KMS-11 (cell line): ENCODE data around the gene CAMK2D.

ENCODE experiments used
- H2AFZ ChIP-seq: fragments of 200-600 bp; sonication (generic); 2 replicates; pipeline ENCODE4 v1.6.1; 2016; ENCODE audit warnings: antibody characterized with exemption, mixed run types, low read depth
- H3K27ac ChIP-seq: fragments of 200-600 bp; sonication (generic); 2 replicates; pipeline ENCODE4 v1.6.1; 2016; ENCODE audit warnings: mild to moderate bottlenecking, mixed run types
- H3K27me3 ChIP-seq: fragments of 200-600 bp; sonication (generic); 2 replicates; pipeline ENCODE4 v1.6.1; 2017; ENCODE audit warnings: mild to moderate bottlenecking, low read depth, mixed run types, moderate library complexity; ENCODE audit not compliant: insufficient read depth
- H3K36me3 ChIP-seq: fragments of 200-600 bp; sonication (generic); 2 replicates; pipeline ENCODE4 v1.6.1; 2017; ENCODE audit warnings: mild to moderate bottlenecking, mixed run types; ENCODE audit not compliant: insufficient read depth
- H3K4me1 ChIP-seq: fragments of 200-600 bp; sonication (generic); 2 replicates; pipeline ENCODE4 v1.6.1; 2016; ENCODE audit warnings: mild to moderate bottlenecking, low read depth, mixed run types; ENCODE audit not compliant: poor library complexity, severe bottlenecking
- H3K4me2 ChIP-seq: fragments of 200-600 bp; sonication (generic); 2 replicates; pipeline ENCODE4 v1.7.0; 2016; ENCODE audit warnings: mild to moderate bottlenecking, mixed run types
- H3K4me3 ChIP-seq: fragments of 200-600 bp; sonication (generic); IDR thresholded peaks from 2 replicates; pipeline ENCODE4 v1.6.1; 2017; ENCODE audit warnings: low read depth, low read length, mixed read lengths; ENCODE audit not compliant: insufficient read depth
- H3K79me2 ChIP-seq: fragments of 200-600 bp; sonication (generic); 2 replicates; pipeline ENCODE4 v1.6.1; 2016; ENCODE audit warnings: low read depth, mixed run types; ENCODE audit not compliant: insufficient read depth
- H3K9ac ChIP-seq: fragments of 200-600 bp; sonication (generic); 2 replicates; pipeline ENCODE4 v1.6.1; 2016; ENCODE audit warnings: mild to moderate bottlenecking, mixed run types
- H4K20me1 ChIP-seq: fragments of 200-600 bp; sonication (generic); 2 replicates; pipeline ENCODE4 v1.6.1; 2016; ENCODE audit warnings: mild to moderate bottlenecking, mixed run types; ENCODE audit not compliant: insufficient read depth
- TF ChIP-seq, protein P1 (sequence below): fragments of 200-600 bp; sonication (generic); conservative IDR thresholded peaks from 2 replicates; pipeline ENCODE4 v1.6.1; 2017; ENCODE audit warnings: low read depth, mild to moderate bottlenecking, antibody characterized with exemption, low read length, moderate library complexity, mixed read lengths

CAMK2D gene

DNA sequence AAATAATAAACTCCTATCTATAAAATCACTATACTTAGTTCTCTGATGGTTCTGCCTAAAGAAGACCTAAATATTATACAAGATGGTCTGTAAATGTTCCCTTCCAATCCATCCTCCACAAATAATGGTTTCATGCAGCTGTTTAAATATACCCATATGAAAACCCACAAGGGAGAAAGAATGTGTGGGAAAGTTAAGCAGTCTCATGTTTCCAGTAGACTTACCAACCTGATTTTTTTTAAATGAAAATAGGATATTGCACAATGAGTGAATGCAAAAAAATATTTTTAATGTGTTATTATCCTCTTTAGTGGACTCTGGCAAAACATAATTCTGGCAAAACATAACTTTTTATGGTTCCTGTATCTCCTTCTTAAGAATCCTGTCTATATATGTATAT, 23.3 kb downstream of the CAMK2D start:
- Histone ChIP-seq H2AFZ (no peak overlapping the region), H3K79me2 (no peaks in the 10 kb centered on the region), H3K4me3 (no peak overlapping the region), H3K27me3 (no peaks in the 10 kb centered on the region), H3K4me1 (peaks cover 28% of the 10 kb centered on the region), H3K36me3 (no peaks in the 10 kb centered on the region), H3K4me2 (0 out of 2 replicates have a peak overlapping the region, but pooled peaks have one; percentile 8), H4K20me1 (no peaks in the 10 kb centered on the region; the same call in 1 of the 2 replicates), H3K27ac (no peak overlapping the region), H3K9ac (no peak overlapping the region)
- TF ChIP-seq, protein P1, sequence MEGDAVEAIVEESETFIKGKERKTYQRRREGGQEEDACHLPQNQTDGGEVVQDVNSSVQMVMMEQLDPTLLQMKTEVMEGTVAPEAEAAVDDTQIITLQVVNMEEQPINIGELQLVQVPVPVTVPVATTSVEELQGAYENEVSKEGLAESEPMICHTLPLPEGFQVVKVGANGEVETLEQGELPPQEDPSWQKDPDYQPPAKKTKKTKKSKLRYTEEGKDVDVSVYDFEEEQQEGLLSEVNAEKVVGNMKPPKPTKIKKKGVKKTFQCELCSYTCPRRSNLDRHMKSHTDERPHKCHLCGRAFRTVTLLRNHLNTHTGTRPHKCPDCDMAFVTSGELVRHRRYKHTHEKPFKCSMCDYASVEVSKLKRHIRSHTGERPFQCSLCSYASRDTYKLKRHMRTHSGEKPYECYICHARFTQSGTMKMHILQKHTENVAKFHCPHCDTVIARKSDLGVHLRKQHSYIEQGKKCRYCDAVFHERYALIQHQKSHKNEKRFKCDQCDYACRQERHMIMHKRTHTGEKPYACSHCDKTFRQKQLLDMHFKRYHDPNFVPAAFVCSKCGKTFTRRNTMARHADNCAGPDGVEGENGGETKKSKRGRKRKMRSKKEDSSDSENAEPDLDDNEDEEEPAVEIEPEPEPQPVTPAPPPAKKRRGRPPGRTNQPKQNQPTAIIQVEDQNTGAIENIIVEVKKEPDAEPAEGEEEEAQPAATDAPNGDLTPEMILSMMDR = no peak

DNA sequence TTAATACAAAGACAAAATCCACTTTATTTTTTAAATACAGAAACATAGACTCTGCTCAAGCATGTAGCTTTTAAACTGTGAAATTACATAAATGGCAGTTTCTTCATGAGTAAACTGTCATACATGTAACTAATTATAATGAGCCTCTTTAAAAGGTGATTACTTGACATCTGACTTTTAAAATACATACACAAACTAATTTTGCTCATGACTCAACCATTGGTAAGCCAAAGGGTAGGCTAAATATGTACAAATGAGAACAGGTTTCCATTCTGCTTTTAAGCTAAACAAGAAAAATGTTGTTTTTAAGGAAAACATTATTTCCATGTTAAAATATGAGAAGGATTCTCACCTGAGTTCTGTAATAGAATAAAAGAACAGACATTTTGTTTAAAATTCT, 27.9 kb downstream of the CAMK2D start:
- Histone ChIP-seq H2AFZ (no peak overlapping the region), H3K4me3 (no peak overlapping the region), H4K20me1 (no peaks in the 10 kb centered on the region; the same call in 1 of the 2 replicates), H3K36me3 (no peaks in the 10 kb centered on the region), H3K4me2 (no peak overlapping the region), H3K9ac (no peak overlapping the region), H3K79me2 (no peaks in the 10 kb centered on the region), H3K4me1 (peaks cover 25% of the 10 kb centered on the region), H3K27me3 (no peaks in the 10 kb centered on the region), H3K27ac (no peak overlapping the region)
- TF ChIP-seq, protein P1 = no peak

DNA sequence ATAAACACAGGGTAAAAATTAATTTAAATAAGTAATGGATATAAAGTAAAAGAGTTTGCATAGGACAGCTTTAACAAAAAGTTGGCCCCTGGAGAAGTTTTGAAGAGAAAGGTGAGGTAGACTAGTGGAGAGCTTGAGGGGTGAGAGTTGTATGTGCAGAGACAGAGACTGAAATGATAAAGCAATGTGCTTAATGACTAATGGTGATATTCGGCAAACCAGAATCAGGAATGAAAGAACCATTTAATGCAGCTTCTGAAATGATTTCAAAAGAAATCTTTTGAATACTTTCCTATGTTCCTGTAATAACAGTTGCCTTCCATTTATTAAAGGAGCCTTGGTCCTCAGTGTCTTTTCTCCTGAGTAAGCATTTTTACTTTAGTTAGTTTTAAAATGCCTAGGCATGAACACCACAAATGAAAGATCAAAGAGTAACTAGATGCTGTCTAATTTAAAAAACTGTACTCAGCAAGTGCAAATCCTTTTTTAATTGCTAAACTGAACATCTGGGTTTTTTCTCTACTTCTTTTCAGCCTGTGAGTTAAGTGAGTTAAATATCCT, 28.5 kb downstream of the CAMK2D start:
- TF ChIP-seq, protein P1 = no peak
- Histone ChIP-seq H3K27ac (no peak overlapping the region), H2AFZ (no peak overlapping the region), H3K4me2 (peak overlapping the region; percentile 28; the same call in 1 of the 2 replicates), H3K4me1 (peaks cover 19% of the 10 kb centered on the region), H3K27me3 (no peaks in the 10 kb centered on the region), H3K4me3 (no peak overlapping the region), H3K36me3 (no peaks in the 10 kb centered on the region), H3K9ac (no peak overlapping the region), H3K79me2 (no peaks in the 10 kb centered on the region), H4K20me1 (no peaks in the 10 kb centered on the region)

DNA sequence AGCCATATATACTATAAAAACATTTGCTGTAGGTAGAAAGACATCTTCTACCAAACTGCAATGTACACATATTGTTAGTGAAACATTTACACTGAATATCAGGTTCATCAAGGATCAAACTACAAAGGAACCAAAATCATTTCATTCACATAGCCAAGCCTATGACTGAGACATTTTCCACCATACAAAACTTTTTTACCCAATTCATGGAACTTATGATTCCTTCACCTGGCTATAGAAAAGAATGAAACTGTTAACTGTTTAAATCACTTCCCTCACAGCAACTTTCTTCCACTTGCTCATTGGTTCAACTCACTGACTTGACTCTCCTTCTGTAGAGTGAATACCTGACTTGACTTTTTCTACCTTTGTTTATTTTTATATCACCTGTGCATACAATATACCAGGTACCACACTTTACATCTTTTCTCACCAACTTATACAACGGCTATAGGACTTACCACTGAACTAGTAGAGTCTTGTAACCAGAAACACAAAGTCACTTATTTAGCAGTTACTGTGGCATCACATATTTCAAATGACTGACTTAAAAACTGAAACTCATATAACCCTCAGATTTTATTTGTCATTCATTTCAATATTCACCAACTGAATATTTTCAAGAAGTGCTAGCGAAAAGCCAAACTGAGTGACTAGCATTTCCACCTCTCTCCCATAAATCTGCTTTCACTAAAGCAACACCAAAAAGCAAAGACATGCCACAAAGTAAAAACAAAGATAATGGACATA, 30.9 kb downstream of the CAMK2D start:
- Histone ChIP-seq H4K20me1 (no peaks in the 10 kb centered on the region), H3K4me3 (no peak overlapping the region), H3K36me3 (no peaks in the 10 kb centered on the region), H3K27ac (no peak overlapping the region), H3K27me3 (no peaks in the 10 kb centered on the region), H3K9ac (no peak overlapping the region), H3K4me2 (no peak overlapping the region), H3K79me2 (no peaks in the 10 kb centered on the region), H2AFZ (no peak overlapping the region), H3K4me1 (peaks cover 13% of the 10 kb centered on the region)
- TF ChIP-seq, protein P1 = no peak
